GM10248 (cell line): ENCODE results near the gene CAB39.
A peak's percentile ranks its signal among the peaks of the same experiment; 100 is the strongest.

ENCODE experiments used
- CTCF ChIA-PET: fragments of 300-600 bp; sonication (Branson Sonifier 250); formaldehyde crosslinking; extraction: SDS; loops from one replicate; lab custom pipeline; 2021; ENCODE audit warnings: antibody characterized with exemption; lab: Yijun Ruan, JAX
- POLR2A ChIA-PET: fragments of 350-650 bp; sonication (Branson Sonifier 250); formaldehyde crosslinking; extraction: SDS; loops from one replicate; lab custom pipeline; 2020; ENCODE audit warnings: antibody characterized with exemption; lab: Yijun Ruan, JAX
- DNase-seq: peaks from one replicate; pipeline ENCODE4 v3.0.0; 2012; ENCODE audit errors: extremely low spot score
- CTCF ChIP-seq: IDR thresholded peaks from 2 replicates; pipeline ENCODE4 v1.5.1; 2012; ENCODE audit warnings: mild to moderate bottlenecking, low read depth; ENCODE audit errors: extremely low read depth, missing control alignments, control extremely low read depth

The CAB39 gene

GRCh38 chr2:230798769-230799399 lies 86.2 kb downstream of the CAB39 start:
- POLR2A ChIA-PET: no interaction called here
- TF ChIP-seq CTCF: peak; percentile 45
- DNase-seq: peak; percentile 47
- CTCF ChIA-PET: interaction anchor here (0.8 to 3.5 kb wide), 50 partner anchors 8 to 998 kb away, joined by 3 to 52 read pairs (median 4); partner anchors contain the start of genes SLC16A14 and SP140

DNA sequence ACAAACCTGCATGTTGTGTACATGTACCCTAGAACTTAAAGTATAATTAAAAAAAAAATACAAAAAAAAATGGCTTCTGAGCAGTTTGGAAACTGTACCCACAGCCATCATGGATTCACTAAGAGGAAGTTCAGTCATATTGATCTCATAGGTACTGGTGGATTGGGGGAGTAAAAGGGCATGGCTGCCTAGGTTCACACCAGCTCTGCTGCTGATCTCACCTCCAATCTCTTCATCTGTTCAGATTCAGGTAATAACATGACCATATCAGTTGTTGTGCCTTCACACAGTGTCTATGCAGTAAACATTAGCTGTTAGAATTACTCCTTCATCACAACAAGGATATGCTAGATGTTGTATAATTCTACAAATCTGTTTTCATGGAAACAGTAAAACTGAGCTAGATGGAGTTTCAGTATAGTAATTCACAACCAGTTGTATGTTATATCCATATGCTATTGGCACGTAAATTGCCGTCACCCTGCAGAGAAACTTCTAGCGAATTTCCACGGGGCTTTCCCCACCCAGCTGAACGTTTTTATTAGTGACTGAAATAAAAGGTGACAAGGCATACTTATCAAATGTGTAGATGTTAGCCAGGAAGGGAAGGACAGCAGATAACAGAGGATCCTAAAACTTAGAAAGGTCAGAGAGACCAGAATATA lies 92.8 kb downstream of the CAB39 start:
- no peak for TF ChIP-seq CTCF
- DNase-seq: no peak
- POLR2A ChIA-PET: interaction anchor here (1.0 kb wide), 1 partner anchor 11 kb away, joined by 3 read pairs; no protein-coding TSS in a partner anchor
- CTCF ChIA-PET: interaction anchor here (0.6 to 3.7 kb wide), 9 partner anchors 8 to 797 kb away, joined by 3 to 15 read pairs (median 4); no protein-coding TSS in a partner anchor

DNA sequence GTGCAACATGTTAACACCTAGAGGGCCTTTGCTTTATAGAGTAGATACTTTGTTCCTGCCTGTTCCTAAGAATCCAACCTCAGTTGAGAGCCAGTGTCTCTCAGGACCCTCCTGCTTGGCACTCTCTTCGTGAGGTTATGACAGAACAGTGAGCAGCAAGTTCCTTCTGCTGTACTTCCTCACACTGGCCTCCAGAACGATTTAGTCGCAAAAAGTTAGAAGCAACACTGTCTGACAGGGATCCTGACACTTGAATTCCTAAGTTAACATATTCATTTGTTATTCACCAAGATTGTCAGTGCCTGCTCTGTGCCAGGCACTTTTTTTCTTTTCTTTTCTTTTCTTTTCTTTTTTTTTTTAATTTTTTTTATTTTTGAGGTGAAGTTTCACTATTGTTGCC lies 95.1 kb downstream of the CAB39 start:
- TF ChIP-seq CTCF: no peak
- POLR2A ChIA-PET: no interaction called here
- no peak for DNase-seq
- CTCF ChIA-PET: interaction anchor here (1.4 to 3.7 kb wide), 2 partner anchors 10 kb away, joined by 7 to 15 read pairs; no protein-coding TSS in a partner anchor

DNA sequence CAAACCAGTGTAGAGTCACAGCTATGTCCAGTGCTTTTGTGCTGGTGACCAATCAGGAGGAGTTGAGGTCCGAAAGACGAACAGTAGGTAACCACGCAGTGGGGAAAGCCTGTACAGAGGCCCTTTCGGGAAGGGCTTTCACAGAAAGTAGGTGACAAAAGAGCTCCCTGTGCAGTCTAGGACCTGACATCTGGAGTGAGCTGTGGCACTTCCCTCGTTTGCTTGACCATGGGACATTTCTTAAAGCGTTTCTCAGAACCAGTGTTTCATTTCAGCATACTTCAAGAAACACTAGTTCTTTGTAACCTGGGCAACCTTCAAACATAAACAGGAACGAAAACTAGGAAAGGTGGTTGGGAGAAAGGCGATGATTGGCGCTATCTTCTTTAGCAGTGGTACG lies 96.4 kb downstream of the CAB39 start:
- POLR2A ChIA-PET: no interaction called here

GRCh38 chr2:230809677-230810251 lies 97.1 kb downstream of the CAB39 start:
- no peak for TF ChIP-seq CTCF
- ChIA-PET POLR2A (no interaction called here), CTCF (interaction anchor here (1.0 to 1.9 kb wide), 4 partner anchors 11 to 18 kb away, joined by 3 to 13 read pairs (median 6); no protein-coding TSS in a partner anchor)
- DNase-seq: no peak

More for the DNA sequence above, 96.4 kb downstream of the CAB39 start:
- DNase-seq: no peak
- no peak for TF ChIP-seq CTCF
- CTCF ChIA-PET: interaction anchor here (1.0 to 1.9 kb wide), 4 partner anchors 11 to 19 kb away, joined by 3 to 13 read pairs (median 6); no protein-coding TSS in a partner anchor

DNA sequence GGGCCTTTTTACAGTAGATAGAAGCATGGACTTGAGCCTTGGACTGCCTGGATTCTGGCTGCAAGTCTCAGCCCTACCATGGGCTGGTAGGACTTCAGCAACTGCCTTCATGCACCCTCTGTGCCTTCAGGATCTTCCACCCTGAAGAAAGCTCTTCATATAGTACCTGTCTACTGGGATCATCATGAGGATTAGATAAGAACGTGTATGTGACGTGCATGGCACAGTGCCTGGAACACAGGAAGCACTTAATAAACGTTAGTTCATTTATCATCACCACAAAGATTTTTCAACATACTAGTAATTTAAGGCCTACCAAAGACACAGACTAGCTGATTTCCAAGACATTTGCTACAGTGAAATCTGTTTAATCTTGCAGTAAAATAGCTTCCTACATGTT lies 98.9 kb downstream of the CAB39 start:
- DNase-seq: no peak
- TF ChIP-seq CTCF: no peak
- ChIA-PET CTCF (interaction anchor here (1.2 to 2.6 kb wide), 5 partner anchors 13 to 45 kb away, joined by 3 to 13 read pairs (median 4); no protein-coding TSS in a partner anchor), POLR2A (no interaction called here)
